LNCAP (cell line): ENCODE results near the gene VWA3B.

Experiments used
- TF ChIP-seq, protein P1 (sequence below): fragments of 450-650 bp; IDR thresholded peaks from 2 replicates; pipeline ENCODE4 v1.5.1; 2017; ENCODE audit warnings: mild to moderate bottlenecking

Gene VWA3B

DNA sequence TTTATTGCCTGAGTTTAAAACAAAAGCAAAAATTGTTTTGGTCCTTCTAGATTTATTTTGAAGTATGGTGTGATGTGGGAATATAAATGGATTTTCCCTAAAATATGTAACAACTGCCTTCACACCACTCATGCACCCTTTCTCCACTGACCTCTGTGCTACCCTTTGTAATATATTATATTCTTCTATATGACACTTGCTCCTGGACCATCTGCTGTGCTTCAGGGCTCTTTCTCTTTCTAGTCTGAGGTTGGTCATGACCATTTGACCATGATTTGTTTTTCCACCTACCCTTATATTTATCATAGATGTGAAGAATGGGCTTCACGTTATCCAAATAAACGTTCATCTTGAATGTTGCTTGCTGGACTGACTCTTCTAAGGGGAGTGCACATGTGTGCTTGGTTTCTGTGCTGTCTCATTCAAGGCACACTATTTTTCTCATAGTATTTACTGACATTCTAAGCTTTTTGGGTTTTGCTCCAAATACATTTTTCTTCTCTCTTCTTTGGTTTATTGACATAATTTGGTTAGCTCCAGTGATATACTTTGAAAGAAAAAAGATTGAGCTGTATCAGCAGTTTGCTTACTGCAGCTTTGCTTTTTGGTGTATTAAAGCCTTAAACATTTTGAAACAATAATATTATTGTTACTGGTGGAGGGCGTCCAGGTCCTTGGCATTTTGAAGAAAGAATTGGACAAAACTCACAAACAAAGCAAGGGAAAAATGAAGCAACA lies 61.8 kb downstream of the VWA3B start:
- TF ChIP-seq, protein P1, sequence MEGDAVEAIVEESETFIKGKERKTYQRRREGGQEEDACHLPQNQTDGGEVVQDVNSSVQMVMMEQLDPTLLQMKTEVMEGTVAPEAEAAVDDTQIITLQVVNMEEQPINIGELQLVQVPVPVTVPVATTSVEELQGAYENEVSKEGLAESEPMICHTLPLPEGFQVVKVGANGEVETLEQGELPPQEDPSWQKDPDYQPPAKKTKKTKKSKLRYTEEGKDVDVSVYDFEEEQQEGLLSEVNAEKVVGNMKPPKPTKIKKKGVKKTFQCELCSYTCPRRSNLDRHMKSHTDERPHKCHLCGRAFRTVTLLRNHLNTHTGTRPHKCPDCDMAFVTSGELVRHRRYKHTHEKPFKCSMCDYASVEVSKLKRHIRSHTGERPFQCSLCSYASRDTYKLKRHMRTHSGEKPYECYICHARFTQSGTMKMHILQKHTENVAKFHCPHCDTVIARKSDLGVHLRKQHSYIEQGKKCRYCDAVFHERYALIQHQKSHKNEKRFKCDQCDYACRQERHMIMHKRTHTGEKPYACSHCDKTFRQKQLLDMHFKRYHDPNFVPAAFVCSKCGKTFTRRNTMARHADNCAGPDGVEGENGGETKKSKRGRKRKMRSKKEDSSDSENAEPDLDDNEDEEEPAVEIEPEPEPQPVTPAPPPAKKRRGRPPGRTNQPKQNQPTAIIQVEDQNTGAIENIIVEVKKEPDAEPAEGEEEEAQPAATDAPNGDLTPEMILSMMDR, result no peak

DNA sequence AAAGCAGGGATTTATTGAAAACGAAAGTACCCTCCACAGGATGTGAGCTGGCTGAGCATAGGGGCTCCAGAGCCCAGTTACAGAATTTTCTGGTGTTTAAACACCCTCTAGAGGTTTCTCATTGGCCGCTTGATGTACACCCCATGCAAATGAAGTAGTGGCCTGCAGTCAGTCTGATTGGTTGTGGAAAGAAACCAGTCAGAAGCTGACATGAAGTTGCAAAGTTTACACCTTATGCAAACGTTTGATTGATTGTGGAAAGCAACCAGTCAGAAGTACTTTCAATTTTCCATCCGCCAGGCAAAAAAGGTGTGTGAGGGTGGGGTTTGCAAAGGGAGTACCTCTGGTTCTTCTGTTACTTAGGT lies 62.3 kb downstream of the VWA3B start:
- TF ChIP-seq, protein P1, result no peak

DNA sequence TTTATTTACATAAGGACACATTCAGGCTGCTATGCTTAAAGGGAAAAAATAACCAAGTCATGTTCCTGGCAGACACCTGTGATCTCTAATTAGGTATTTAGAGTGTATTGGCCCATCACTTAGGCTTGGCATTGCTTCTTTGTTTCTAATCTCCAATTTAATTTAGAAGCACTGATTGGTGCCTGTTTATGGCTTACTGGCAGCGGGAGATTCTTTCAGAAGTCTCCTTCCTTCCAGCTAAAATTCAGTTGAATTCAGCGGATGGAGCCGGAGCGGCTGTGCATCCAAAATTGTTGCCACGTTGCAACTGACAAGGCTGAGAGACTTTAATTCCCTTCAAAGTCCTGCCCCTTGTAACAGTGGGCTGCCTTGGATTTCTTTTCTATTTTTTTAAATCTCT lies 66.5 kb downstream of the VWA3B start:
- TF ChIP-seq, protein P1, result no peak

DNA sequence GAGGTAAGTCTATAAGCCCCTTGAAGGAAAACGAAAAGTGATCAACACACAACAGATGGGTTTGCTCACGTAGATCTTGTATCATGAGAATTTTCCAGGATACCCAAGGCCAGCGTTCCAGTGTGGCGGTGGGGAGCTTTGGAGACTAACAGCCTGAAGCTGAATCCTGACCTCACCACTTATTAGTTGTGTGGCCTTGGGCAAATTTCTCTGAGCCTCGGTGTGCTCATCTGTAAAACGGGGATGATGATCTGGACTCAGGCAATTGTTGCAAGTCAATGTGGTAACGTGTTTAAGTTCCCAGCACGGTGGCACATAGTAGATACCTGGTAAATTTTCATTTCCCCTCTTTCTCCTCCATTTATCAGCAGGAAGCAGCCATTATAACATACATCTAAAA lies 68.3 kb downstream of the VWA3B start:
- TF ChIP-seq, protein P1, result no peak

DNA sequence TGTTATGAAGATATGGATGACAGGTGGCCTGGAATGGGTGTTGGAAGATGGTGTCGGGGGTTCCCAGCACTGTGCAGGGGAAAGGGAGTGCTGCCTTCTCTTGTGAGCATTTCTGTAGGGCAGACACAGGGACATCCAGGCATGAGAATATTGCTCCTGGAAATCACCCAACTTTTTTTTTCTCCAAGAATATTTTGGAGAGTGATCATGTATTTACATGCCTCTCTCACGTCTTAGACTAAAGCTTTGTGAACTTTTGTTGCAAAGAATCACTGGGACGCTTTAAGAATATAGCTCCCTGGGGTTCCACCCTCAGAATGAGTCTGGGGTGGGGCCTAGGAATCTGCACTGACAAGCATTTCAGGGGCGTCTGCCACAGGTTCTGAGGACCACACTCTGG lies 68.7 kb downstream of the VWA3B start:
- TF ChIP-seq, protein P1, result no peak

DNA sequence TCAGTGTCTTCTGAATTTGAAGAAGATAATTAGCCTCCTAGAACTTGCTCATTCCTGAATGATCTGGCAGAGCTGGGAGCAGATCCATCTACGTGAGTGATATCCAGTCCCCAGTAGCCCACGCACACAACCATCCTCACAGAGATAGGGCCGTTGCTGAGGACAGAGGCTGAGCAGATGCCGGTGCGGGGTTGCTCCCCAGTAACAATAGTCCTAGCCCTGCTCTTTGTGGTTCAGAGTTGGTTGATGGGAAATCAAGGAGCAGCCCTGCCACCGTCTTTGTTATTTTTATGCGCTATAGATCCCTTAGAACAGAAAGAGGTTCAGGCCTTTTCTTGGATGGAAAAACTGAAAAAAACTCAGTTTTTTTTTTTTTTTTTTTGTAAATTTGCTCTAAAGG lies 69.3 kb downstream of the VWA3B start:
- TF ChIP-seq, protein P1, result no peak

DNA sequence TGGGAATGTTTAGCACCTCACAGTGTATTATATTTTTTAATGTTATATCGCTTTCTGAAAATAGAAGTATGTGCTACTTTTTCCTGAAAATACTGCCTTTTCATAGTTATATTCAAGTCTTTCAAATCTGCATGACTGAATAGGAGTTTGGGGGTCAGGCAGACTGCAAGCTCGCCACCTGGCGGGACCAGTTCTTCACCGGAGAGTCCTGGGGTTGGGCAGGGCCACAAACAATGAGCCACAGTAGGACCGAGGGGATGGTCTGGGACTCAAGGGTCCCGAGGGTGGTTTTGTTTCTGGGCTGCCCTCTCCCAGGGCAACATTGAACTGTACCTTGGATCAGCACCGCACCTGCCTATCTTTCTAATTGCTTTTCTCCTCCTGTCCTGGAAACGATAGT lies 70.6 kb downstream of the VWA3B start:
- TF ChIP-seq, protein P1, result no peak

DNA sequence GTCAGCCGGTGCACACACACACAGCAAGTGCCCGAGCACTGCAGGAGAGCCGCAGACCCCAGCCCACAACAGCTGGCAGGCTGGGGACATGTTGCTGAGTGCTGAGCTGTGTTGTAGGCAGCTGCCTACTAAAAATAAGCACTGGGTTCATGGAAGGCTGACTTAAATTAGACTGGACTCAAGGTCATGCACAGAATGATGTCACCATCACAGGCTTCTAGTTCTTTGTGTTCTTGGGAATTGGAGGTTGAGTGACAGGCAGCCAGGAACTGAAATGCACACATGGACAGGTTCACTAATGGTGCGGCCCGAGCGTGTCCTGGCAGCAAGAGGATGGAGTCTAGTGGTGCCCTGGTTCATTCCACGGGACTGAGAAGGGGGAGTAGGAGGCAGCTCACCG lies 71.3 kb downstream of the VWA3B start:
- TF ChIP-seq, protein P1, result no peak
